ENCODE data around the gene CCDC88C.
A peak's percentile ranks its signal among the peaks of the same experiment; 100 is the strongest.

Gene CCDC88C

DNA sequence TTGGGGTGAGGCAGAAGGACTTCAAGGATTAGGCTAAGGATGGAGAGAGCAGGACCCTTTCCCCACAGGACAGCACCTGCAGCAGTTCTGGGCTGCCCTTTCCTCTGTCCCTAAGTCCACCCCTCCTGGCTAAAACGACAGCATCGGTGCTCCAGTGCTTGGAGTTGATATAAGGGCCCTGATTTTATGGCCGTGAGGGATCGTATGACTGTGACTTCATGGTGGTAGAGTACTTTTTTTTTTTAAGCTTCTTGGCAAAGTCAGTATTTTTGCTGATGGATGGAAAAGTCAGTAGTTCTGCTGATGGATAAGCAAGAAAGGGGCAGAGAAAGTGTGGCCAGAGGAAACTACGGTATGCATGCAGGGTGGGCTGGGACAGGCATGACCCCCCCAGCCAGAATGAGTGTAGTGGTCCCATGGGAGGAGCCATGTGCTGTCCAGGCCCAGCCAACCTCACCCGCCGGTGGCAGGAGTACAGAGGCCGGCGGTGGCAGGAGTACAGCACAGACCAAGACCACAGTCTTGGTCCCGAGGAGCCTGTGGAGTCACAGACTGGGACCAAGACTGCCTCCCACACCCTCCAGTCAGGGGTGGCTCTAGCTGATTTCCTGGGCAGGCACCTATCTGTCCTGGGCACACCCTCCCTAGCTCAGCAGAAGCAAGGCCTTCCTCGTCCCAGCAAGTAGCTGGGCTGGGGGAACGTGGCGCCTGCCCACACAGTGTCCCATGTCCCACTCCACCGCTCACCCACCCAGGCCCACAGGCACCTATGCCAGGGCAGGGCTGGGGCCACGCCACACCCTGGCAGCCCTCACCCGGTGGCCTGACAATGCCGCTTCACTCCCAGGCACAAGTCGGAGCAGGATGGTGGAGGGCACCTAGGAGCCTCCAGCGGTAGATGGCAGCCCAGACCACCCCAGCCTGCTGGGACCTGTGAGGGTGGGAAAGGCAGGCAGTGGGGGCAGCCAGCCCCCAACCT, 46.3 kb downstream of the CCDC88C start:
- ATAC-seq (ENCODE audit: low read depth): no peak
- H3K36me3 ChIP-seq (ENCODE audit: low read depth): peaks cover 4% of the 10 kb centered on the region; the same call in 1 of the 2 replicates
- TF ChIP-seq, protein P1, sequence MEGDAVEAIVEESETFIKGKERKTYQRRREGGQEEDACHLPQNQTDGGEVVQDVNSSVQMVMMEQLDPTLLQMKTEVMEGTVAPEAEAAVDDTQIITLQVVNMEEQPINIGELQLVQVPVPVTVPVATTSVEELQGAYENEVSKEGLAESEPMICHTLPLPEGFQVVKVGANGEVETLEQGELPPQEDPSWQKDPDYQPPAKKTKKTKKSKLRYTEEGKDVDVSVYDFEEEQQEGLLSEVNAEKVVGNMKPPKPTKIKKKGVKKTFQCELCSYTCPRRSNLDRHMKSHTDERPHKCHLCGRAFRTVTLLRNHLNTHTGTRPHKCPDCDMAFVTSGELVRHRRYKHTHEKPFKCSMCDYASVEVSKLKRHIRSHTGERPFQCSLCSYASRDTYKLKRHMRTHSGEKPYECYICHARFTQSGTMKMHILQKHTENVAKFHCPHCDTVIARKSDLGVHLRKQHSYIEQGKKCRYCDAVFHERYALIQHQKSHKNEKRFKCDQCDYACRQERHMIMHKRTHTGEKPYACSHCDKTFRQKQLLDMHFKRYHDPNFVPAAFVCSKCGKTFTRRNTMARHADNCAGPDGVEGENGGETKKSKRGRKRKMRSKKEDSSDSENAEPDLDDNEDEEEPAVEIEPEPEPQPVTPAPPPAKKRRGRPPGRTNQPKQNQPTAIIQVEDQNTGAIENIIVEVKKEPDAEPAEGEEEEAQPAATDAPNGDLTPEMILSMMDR (IDR thresholded peaks at IDR 0.05; ENCODE audit: poor library complexity, severe bottlenecking): no peak
- no peak for DNase-seq (ENCODE audit: low spot score)
- peak overlapping the region; percentile 6 for H3K27ac ChIP-seq (ENCODE audit: poor library complexity, severe bottlenecking)
- peaks cover 39% of the 10 kb centered on the region for H3K4me1 ChIP-seq (ENCODE audit: insufficient read depth, poor library complexity, severe bottlenecking)
- no peaks in the 10 kb centered on the region for H3K27me3 ChIP-seq (ENCODE audit: insufficient read depth, poor library complexity, severe bottlenecking)
- H3K4me3 ChIP-seq (ENCODE audit: severe bottlenecking): no peak overlapping the region
- H3K9me3 ChIP-seq (ENCODE audit: severe bottlenecking): no peaks in the 10 kb centered on the region

DNA sequence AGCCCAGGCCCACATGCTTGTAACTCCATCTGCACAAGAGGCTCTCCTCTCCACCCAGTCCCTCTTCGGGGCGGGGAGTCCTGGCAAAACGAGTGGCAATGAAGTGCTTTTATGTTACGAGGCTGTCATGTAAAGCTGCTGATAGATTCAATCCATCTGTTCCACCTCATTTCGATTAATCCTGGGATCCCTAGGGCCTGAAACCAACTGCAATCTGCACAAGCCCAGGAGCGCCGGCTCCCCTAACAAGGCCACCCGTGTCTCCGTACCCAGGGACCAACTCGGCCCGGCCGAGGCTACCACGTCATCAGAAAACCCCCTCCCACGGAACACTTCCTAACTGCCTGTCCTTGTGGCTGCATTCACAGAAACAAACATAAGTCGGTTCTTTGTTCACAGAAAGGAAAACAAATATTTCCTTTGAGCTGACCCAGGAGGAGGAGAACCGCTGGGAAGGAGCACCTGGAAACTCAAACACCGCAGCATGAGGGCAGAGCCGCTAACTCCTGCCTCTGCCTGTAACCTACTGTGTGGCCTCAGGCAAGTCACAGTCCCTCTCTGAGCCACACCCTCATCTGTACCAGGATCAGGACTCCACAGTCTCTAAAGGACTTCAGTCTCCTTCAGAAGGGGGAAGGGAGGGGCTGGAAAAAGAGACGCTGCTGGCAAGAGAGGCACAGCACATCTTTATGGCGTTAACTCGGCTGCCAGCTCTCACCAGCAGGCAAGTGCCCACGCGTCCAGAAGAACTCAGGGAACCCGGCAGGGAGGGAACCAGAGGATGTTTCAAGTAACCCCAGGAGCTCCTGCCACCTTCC, 47.8 kb downstream of the CCDC88C start:
- Histone ChIP-seq H3K27me3 (ENCODE audit: insufficient read depth, poor library complexity, severe bottlenecking) (no peaks in the 10 kb centered on the region), H3K4me1 (ENCODE audit: insufficient read depth, poor library complexity, severe bottlenecking) (peaks cover 39% of the 10 kb centered on the region), H3K4me3 (ENCODE audit: severe bottlenecking) (no peak overlapping the region), H3K36me3 (ENCODE audit: low read depth) (peaks cover 4% of the 10 kb centered on the region; the same call in 1 of the 2 replicates), H3K9me3 (ENCODE audit: severe bottlenecking) (no peaks in the 10 kb centered on the region), H3K27ac (ENCODE audit: poor library complexity, severe bottlenecking) (peak overlapping the region; percentile 6)
- ATAC-seq (ENCODE audit: low read depth) (peak; percentile 51), DNase-seq (ENCODE audit: low spot score) (no peak)
- TF ChIP-seq, protein P1 (IDR thresholded peaks at IDR 0.05; ENCODE audit: poor library complexity, severe bottlenecking): no peak

DNA sequence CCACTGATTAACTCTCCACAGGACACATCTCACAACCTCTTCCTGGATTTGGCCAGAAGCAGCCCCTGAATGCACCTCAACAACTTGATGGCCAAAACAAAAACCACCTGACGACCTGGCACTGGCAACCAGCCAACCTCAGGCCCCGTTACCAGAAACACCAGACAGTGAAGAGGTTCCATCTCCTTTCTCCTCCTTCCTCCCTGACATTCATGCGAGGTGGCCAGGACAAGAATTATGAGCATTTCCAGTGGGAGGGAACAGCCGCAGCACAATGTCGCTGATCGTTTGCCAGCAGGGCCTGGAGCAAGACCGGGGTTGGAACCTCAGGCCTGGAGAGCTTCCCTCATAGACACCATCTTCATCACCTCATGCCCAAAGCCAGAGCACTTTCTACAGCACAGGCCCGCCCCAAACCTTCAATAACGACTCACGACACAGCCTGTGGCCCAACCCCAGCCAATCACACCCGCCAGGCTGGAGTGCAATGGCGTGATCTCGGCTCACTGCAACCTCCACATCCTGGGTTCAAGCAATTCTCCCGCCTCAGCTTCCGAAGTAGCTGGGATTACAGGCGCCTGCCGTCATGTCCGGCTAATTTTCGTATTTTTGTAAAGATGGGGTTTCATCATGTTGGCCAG, 48.7 kb downstream of the CCDC88C start:
- H3K4me1 ChIP-seq (ENCODE audit: insufficient read depth, poor library complexity, severe bottlenecking): peaks cover 36% of the 10 kb centered on the region
- no peaks in the 10 kb centered on the region for H3K9me3 ChIP-seq (ENCODE audit: severe bottlenecking)
- H3K27ac ChIP-seq (ENCODE audit: poor library complexity, severe bottlenecking): no peak overlapping the region
- no peak for ATAC-seq (ENCODE audit: low read depth)
- no peaks in the 10 kb centered on the region; the same call in 1 of the 2 replicates for H3K36me3 ChIP-seq (ENCODE audit: low read depth)
- TF ChIP-seq, protein P1 (IDR thresholded peaks at IDR 0.05; ENCODE audit: poor library complexity, severe bottlenecking): no peak
- H3K4me3 ChIP-seq (ENCODE audit: severe bottlenecking): no peak overlapping the region
- no peaks in the 10 kb centered on the region for H3K27me3 ChIP-seq (ENCODE audit: insufficient read depth, poor library complexity, severe bottlenecking)
- DNase-seq (ENCODE audit: low spot score): no peak

DNA sequence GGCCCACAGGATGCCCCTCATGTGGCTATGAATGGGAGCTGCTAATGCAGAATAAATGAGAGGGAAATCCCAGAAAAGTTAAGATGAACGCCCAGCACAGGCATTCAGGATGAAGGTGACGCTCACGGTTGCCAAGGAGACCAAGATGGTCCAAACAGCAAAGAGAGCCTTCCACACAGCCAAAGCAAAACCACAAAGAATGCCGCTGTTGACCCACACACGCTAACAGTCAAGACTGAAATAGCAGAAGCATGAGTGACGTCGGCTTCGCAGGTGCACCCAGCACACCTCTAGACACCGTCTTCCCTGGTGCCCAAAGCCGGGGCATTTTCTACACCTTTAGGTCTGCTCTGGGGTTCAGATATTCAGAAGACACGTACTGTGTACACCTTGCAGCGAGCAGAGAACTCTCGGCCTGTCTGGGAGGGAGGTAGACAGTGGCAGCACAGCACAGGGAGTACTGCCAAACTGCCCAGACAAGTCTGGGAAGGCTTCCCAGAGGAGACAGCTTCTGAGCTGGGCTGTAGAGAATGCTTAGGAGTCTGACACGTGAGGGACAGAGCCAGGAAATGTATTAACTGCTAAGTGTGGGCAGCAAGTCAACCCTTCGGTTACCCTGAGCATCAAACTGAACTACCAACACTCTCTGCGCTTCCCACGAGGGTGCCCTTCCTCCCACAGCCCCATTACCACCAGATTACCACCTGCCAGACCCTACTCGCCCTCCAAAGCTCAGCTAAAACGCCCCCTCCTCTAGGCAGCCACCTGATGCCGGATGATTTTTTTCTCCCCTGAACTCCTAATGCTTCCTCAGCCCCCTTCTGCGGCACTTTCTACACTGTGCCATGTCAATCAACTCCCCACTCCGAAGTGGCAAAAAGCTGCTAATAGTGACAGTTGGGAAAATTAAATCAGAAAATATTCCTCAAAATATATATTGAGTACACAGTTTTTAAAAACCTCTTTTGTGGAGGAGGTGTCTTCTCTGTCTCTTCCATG, 50.1 kb downstream of the CCDC88C start:
- Histone ChIP-seq H3K4me1 (ENCODE audit: insufficient read depth, poor library complexity, severe bottlenecking) (peaks cover 37% of the 10 kb centered on the region), H3K9me3 (ENCODE audit: severe bottlenecking) (no peaks in the 10 kb centered on the region), H3K27ac (ENCODE audit: poor library complexity, severe bottlenecking) (no peak overlapping the region), H3K27me3 (ENCODE audit: insufficient read depth, poor library complexity, severe bottlenecking) (no peaks in the 10 kb centered on the region), H3K4me3 (ENCODE audit: severe bottlenecking) (no peak overlapping the region), H3K36me3 (ENCODE audit: low read depth) (no peaks in the 10 kb centered on the region)
- TF ChIP-seq, protein P1 (IDR thresholded peaks at IDR 0.05; ENCODE audit: poor library complexity, severe bottlenecking): no peak
- peak; percentile 84 for ATAC-seq (ENCODE audit: low read depth)
- DNase-seq (ENCODE audit: low spot score): peak; percentile 90

Data from RWPE2 (cell line).